OCI-LY7 (cell line): ENCODE measurements around the gene PDZRN4. TPM values are rescaled to one million over a fixed set of nuclear protein-coding genes. Genes with fewer than 3 reads are reported as not detected.

Source experiments
- BruUV-seq: library from RNA; stranded (reverse); fragments of 400-500 nt; replicated peaks from 2 replicates; lab custom pipeline; 2021; lab: Mats Ljungman, UMichigan
- CTCF ChIA-PET: fragments of 300-600 bp; sonication (Branson Sonifier 250); formaldehyde crosslinking; loops from one replicate; lab custom pipeline; 2022; ENCODE audit warnings: antibody characterized with exemption; ENCODE audit not compliant: unreplicated experiment; lab: Charles Lee
- POLR2A ChIA-PET: fragments of 300-600 bp; sonication (Branson Sonifier 250); formaldehyde crosslinking; loops from one replicate; lab custom pipeline; 2022; ENCODE audit warnings: antibody characterized with exemption; lab: Charles Lee
- DNase-seq: peaks from one replicate; pipeline ENCODE4 v3.0.0-alpha.2; 2015; ENCODE audit warnings: low spot score
- H2AFZ ChIP-seq: fragments of 200-600 bp; sonication (generic), shearing (Covaris generic); 2 replicates; pipeline ENCODE4 v1.6.1; 2014; ENCODE audit warnings: mild to moderate bottlenecking, antibody characterized with exemption, low read length, moderate library complexity
- H3K27ac ChIP-seq: fragments of 200-600 bp; sonication (generic); 2 replicates; pipeline ENCODE4 v1.5.1; 2014; ENCODE audit warnings: mixed run types, low read depth, mild to moderate bottlenecking, moderate library complexity, low read length, inconsistent platforms; ENCODE audit not compliant: poor library complexity, severe bottlenecking
- H3K36me3 ChIP-seq: fragments of 200-600 bp; sonication (generic); 2 replicates; pipeline ENCODE4 v1.6.1; 2014; ENCODE audit warnings: mild to moderate bottlenecking, antibody characterized with exemption, low read length, moderate library complexity, mixed read lengths; ENCODE audit not compliant: insufficient read depth
- H3K4me1 ChIP-seq: fragments of 200-600 bp; sonication (generic); 2 replicates; pipeline ENCODE4 v1.5.1; 2014; ENCODE audit warnings: mild to moderate bottlenecking, low read length; ENCODE audit not compliant: insufficient read depth, poor library complexity, severe bottlenecking
- H3K4me2 ChIP-seq: fragments of 200-600 bp; sonication (generic); 2 replicates; pipeline ENCODE4 v1.6.1; 2014; ENCODE audit warnings: mild to moderate bottlenecking, low read length
- H3K4me3 ChIP-seq: fragments of 200-600 bp; sonication (generic); 2 replicates; pipeline ENCODE4 v1.5.1; 2014; ENCODE audit warnings: mild to moderate bottlenecking, low read depth, low read length; ENCODE audit not compliant: poor library complexity, severe bottlenecking
- H3K79me2 ChIP-seq: fragments of 200-600 bp; sonication (generic); 2 replicates; pipeline ENCODE4 v1.6.1; 2016; ENCODE audit warnings: low read depth, mild to moderate bottlenecking, low read length, moderate library complexity, mixed read lengths; ENCODE audit not compliant: insufficient read depth
- H3K9me2 ChIP-seq: fragments of 200-600 bp; sonication (generic); 2 replicates; pipeline ENCODE4 v1.6.1; 2016; ENCODE audit warnings: mild to moderate bottlenecking, low read length, mixed read lengths; ENCODE audit not compliant: insufficient read depth
- H3K9me3 ChIP-seq: fragments of 200-600 bp; sonication (generic); 2 replicates; pipeline ENCODE4 v1.6.1; 2014; ENCODE audit warnings: mild to moderate bottlenecking, mixed run types, low read length, mixed read lengths
- H4K20me1 ChIP-seq: fragments of 200-600 bp; sonication (generic); 2 replicates; pipeline ENCODE4 v1.6.1; 2014; ENCODE audit warnings: mild to moderate bottlenecking, antibody characterized with exemption, low read length, moderate library complexity, mixed read lengths; ENCODE audit not compliant: insufficient read depth
- CTCF ChIP-seq: fragments of 200-600 bp; sonication (generic); conservative IDR thresholded peaks from 2 replicates; pipeline ENCODE4 v1.5.1; 2014; ENCODE audit warnings: mild to moderate bottlenecking, antibody characterized with exemption, low read length, moderate library complexity, mixed read lengths
- EZH2phosphoT487 ChIP-seq: fragments of 200-600 bp; sonication (generic); IDR thresholded peaks from 2 replicates; pipeline ENCODE4 v1.6.1; 2018; ENCODE audit warnings: low read depth, borderline replicate concordance, mild to moderate bottlenecking, mixed run types, antibody characterized with exemption, low read length, moderate library complexity, mixed read lengths
- intact Hi-C: fragments of 100-400 bp; cut with micrococcal nuclease; formaldehyde crosslinking; loops from one replicate; pipeline ENCODE4 v1.10.0; 2022; ENCODE audit not compliant: unreplicated experiment
- total RNA-seq, 2 experiments: library from RNA; depleted of rRNA in 1 of 2; stranded (reverse); fragments of >200 nt in 1 of 2; shearing (Covaris generic) in 1 of 2; gene quantifications; 2 replicates each; pipeline ENCODE4 v1.2.3, GENCODE V29; 2014 to 2022

Gene PDZRN4
- total RNA-seq, 2 experiments from 2014 or later: 6.8 to 16.8 TPM

- POLR2A ChIA-PET: interaction anchor here (0.6 to 1.7 kb wide), 3 partner anchors 15 to 872 kb away, joined by 3 to 5 read pairs (median 4); no protein-coding TSS in a partner anchor
- BruUV-seq: no TSS peak
- no peak for TF ChIP-seq CTCF
- no peak for TF ChIP-seq EZH2phosphoT487
- no peaks in the 10 kb centered on the region for H3K79me2 ChIP-seq
- no peak overlapping the region for H2AFZ ChIP-seq
- no peak for DNase-seq
- H3K4me1 ChIP-seq: peaks cover 36% of the 10 kb centered on the region
- H3K27ac ChIP-seq: no peak overlapping the region
- H3K36me3 ChIP-seq: peaks cover 38% of the 10 kb centered on the region; the same call in 1 of the 2 replicates
- intact Hi-C loops: loop anchor here (5.0 kb wide), 1 partner anchor 65 kb away; no protein-coding TSS in a partner anchor
- H3K9me2 ChIP-seq: no peaks in the 10 kb centered on the region
- H3K4me2 ChIP-seq: no peak overlapping the region
- no peaks in the 10 kb centered on the region for H3K9me3 ChIP-seq
- no peaks in the 10 kb centered on the region for H4K20me1 ChIP-seq
- H3K4me3 ChIP-seq: no peak overlapping the region
- CTCF ChIA-PET: no interaction called here
Observed at GRCh38 chr12:41507286-41507685, 319.2 kb downstream of the PDZRN4 start.

GRCh38 chr12:41509271-41510055 lies 321.3 kb downstream of the PDZRN4 start:
- intact Hi-C loops: loop anchor here (5.0 kb wide), 1 partner anchor 67 kb away; no protein-coding TSS in a partner anchor
- H3K9me3 ChIP-seq: no peaks in the 10 kb centered on the region
- no peaks in the 10 kb centered on the region for H4K20me1 ChIP-seq
- DNase-seq: no peak
- POLR2A ChIA-PET: interaction anchor here (1.0 to 2.9 kb wide), 6 partner anchors 12 to 69 kb away, joined by 4 to 17 read pairs (median 8); no protein-coding TSS in a partner anchor
- H3K9me2 ChIP-seq: no peaks in the 10 kb centered on the region
- no TSS peak for BruUV-seq
- no peak overlapping the region for H3K27ac ChIP-seq
- H3K79me2 ChIP-seq: no peaks in the 10 kb centered on the region
- TF ChIP-seq CTCF: no peak
- TF ChIP-seq EZH2phosphoT487: no peak
- H3K4me1 ChIP-seq: peaks cover 41% of the 10 kb centered on the region
- H2AFZ ChIP-seq: no peak overlapping the region
- CTCF ChIA-PET: no interaction called here
- H3K4me2 ChIP-seq: peak overlapping the region; percentile 47
- no peak overlapping the region for H3K4me3 ChIP-seq
- H3K36me3 ChIP-seq: peaks cover 53% of the 10 kb centered on the region; the same call in 1 of the 2 replicates

- Histone ChIP-seq H3K79me2 (no peaks in the 10 kb centered on the region), H3K9me2 (no peaks in the 10 kb centered on the region), H3K4me1 (peaks cover 31% of the 10 kb centered on the region), H3K27ac (peak overlapping the region; percentile 2), H4K20me1 (no peaks in the 10 kb centered on the region), H2AFZ (peak overlapping the region; percentile 42; the same call in 1 of the 2 replicates), H3K9me3 (no peaks in the 10 kb centered on the region), H3K4me3 (no peak overlapping the region), H3K4me2 (peak overlapping the region; percentile 47), H3K36me3 (peaks cover 53% of the 10 kb centered on the region; the same call in 1 of the 2 replicates)
- DNase-seq: peak; percentile 33
- ChIA-PET POLR2A (interaction anchor here (0.7 to 2.9 kb wide), 9 partner anchors 11 to 513 kb away, joined by 3 to 17 read pairs (median 8); no protein-coding TSS in a partner anchor), CTCF (no interaction called here)
- no TSS peak for BruUV-seq
- intact Hi-C loops: no loop called here
- TF ChIP-seq CTCF (no peak), EZH2phosphoT487 (no peak)
Observed at GRCh38 chr12:41510470-41510869, 322.4 kb downstream of the PDZRN4 start.
